Caco-2 (cell line): ENCODE measurements around the gene SNX5. TPM values are rescaled to one million over a fixed set of nuclear protein-coding genes. Genes with fewer than 3 reads are reported as not detected.
A peak's percentile ranks its signal among the peaks of the same experiment; 100 is the strongest.

Experiments used
- BruUV-seq: library from RNA; stranded (reverse); fragments of 400-500 nt; replicated peaks from 2 replicates; lab custom pipeline; 2021; lab: Mats Ljungman, UMichigan
- CTCF ChIA-PET: fragments of 300-600 bp; sonication (Branson Sonifier 250); formaldehyde crosslinking; loops from one replicate; lab custom pipeline; 2022; ENCODE audit warnings: antibody characterized with exemption; lab: Charles Lee
- POLR2A ChIA-PET: fragments of 300-600 bp; sonication (Branson Sonifier 250); formaldehyde crosslinking; loops from one replicate; lab custom pipeline; 2022; ENCODE audit warnings: antibody characterized with exemption; lab: Charles Lee
- DNase-seq, 2 experiments: peaks; one replicate each; pipeline versions ENCODE4 v3.0.0 to v3.0.0-alpha.2; 2020 to 2022
- H3K27me3 ChIP-seq: replicated peaks from 2 replicates; pipeline ENCODE4 v1.6.0; 2011; ENCODE audit warnings: low read length; ENCODE audit not compliant: control insufficient read depth, insufficient read depth
- H3K36me3 ChIP-seq: 2 replicates; pipeline ENCODE4 v1.5.1; 2011; ENCODE audit warnings: low read length; ENCODE audit not compliant: control insufficient read depth, insufficient read depth
- H3K4me1 ChIP-seq: fragments of 250-450 bp; sonication (Bioruptor Pico); 2 replicates; pipeline ENCODE4 v1.5.1; 2020; ENCODE audit warnings: mild to moderate bottlenecking
- H3K4me3 ChIP-seq: 2 replicates; pipeline ENCODE4 v1.5.1; 2011; ENCODE audit warnings: low read depth, mild to moderate bottlenecking, control low read depth, low read length
- H3K9me3 ChIP-seq: fragments of 250-450 bp; sonication (Bioruptor Pico); 2 replicates; pipeline ENCODE4 v1.5.1; 2020; ENCODE audit warnings: mild to moderate bottlenecking, moderate library complexity
- H3K27ac Mint-ChIP-seq: one replicate; pipeline ENCODE4 v1.8.0; 2022; ENCODE audit warnings: mixed read lengths; ENCODE audit not compliant: unreplicated experiment
- H3K27me3 Mint-ChIP-seq: one replicate; pipeline ENCODE4 v1.8.0; 2022; ENCODE audit warnings: mixed read lengths; ENCODE audit not compliant: insufficient read depth, unreplicated experiment
- H3K36me3 Mint-ChIP-seq: one replicate; pipeline ENCODE4 v1.8.0; 2022; ENCODE audit warnings: mild to moderate bottlenecking, mixed read lengths; ENCODE audit not compliant: insufficient read depth, unreplicated experiment
- H3K4me1 Mint-ChIP-seq: one replicate; pipeline ENCODE4 v1.8.0; 2022; ENCODE audit warnings: low read depth, mixed read lengths; ENCODE audit not compliant: unreplicated experiment
- H3K4me3 Mint-ChIP-seq: one replicate; pipeline ENCODE4 v1.8.0; 2022; ENCODE audit warnings: mild to moderate bottlenecking, moderate library complexity, mixed read lengths; ENCODE audit not compliant: unreplicated experiment
- H3K9me3 Mint-ChIP-seq: one replicate; pipeline ENCODE4 v1.8.0; 2022; ENCODE audit warnings: mixed read lengths; ENCODE audit not compliant: unreplicated experiment
- intact Hi-C: fragments of 100-400 bp; cut with micrococcal nuclease; formaldehyde crosslinking; loops from one replicate; pipeline ENCODE4 v1.10.0; 2022; ENCODE audit not compliant: unreplicated experiment
- total RNA-seq: library from RNA; stranded (reverse); gene quantifications from 2 replicates; pipeline ENCODE4 v1.2.3, GENCODE V29; 2022
- TF ChIP-seq, protein P1 (sequence below), 2 experiments: fragments of 200-600 bp in 1 of 2; IDR thresholded peaks; 1 replicate in 1 of 2; 2 replicates in 1 of 2; pipeline versions ENCODE4 v1.5.1 to v1.8.0; 2011 to 2022; ENCODE audit warnings: antibody characterized with exemption in 1 of 2, control low read depth in 1 of 2, inconsistent platforms in 1 of 2, low read depth in 1 of 2, low read length in 1 of 2, mild to moderate bottlenecking in 1 of 2, moderate library complexity in 1 of 2; ENCODE audit not compliant: insufficient read depth in 1 of 2, severe bottlenecking in 1 of 2, unreplicated experiment in 1 of 2

SNX5 gene
- total RNA-seq, 1 experiment from 2014 or later = 299 TPM

- TF ChIP-seq, protein P1, sequence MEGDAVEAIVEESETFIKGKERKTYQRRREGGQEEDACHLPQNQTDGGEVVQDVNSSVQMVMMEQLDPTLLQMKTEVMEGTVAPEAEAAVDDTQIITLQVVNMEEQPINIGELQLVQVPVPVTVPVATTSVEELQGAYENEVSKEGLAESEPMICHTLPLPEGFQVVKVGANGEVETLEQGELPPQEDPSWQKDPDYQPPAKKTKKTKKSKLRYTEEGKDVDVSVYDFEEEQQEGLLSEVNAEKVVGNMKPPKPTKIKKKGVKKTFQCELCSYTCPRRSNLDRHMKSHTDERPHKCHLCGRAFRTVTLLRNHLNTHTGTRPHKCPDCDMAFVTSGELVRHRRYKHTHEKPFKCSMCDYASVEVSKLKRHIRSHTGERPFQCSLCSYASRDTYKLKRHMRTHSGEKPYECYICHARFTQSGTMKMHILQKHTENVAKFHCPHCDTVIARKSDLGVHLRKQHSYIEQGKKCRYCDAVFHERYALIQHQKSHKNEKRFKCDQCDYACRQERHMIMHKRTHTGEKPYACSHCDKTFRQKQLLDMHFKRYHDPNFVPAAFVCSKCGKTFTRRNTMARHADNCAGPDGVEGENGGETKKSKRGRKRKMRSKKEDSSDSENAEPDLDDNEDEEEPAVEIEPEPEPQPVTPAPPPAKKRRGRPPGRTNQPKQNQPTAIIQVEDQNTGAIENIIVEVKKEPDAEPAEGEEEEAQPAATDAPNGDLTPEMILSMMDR (IDR thresholded peaks at IDR 0.05; ENCODE audit: insufficient read depth in 1 of 2, low read depth in 1 of 2, low read length in 1 of 2, severe bottlenecking in 1 of 2, unreplicated experiment in 1 of 2) = no peak
- POLR2A ChIA-PET = interaction anchor here (0.7 kb wide), 1 partner anchor 432 kb away, joined by 3 read pairs; the partner anchor contains the start of gene DSTN
- no peak overlapping the region for H3K4me3 ChIP-seq
- DNase-seq = peak; percentile 70 to 77
- peaks cover 6% of the 10 kb centered on the region for H3K36me3 Mint-ChIP-seq
- no TSS peak for BruUV-seq
- H3K9me3 ChIP-seq = no peaks in the 10 kb centered on the region
- H3K4me3 Mint-ChIP-seq = no peak overlapping the region
- H3K27me3 ChIP-seq = no peaks in the 10 kb centered on the region
- intact Hi-C loops = loop anchor here (2.0 to 5.0 kb wide), 3 partner anchors 17 to 276 kb away; no protein-coding TSS in a partner anchor
- no peaks in the 10 kb centered on the region for H3K9me3 Mint-ChIP-seq
- H3K27me3 Mint-ChIP-seq = no peaks in the 10 kb centered on the region
- H3K36me3 ChIP-seq = no peaks in the 10 kb centered on the region; the same call in 1 of the 2 replicates
- H3K27ac Mint-ChIP-seq = peak overlapping the region; percentile 76
- H3K4me1 ChIP-seq = peaks cover 40% of the 10 kb centered on the region
- H3K4me1 Mint-ChIP-seq = peaks cover 17% of the 10 kb centered on the region
- CTCF ChIA-PET = no interaction called here
Observed at GRCh38 chr20:18001131-18001921, 32.7 kb upstream of the SNX5 start.

GRCh38 chr20:17999566-17999965, 31.0 kb upstream of the SNX5 start:
- intact Hi-C loops = loop anchor here (5.0 to 10.0 kb wide), 3 partner anchors 42 to 315 kb away; partner anchors contain the start of gene RRBP1
- no TSS peak for BruUV-seq
- DNase-seq = no peak

DNA sequence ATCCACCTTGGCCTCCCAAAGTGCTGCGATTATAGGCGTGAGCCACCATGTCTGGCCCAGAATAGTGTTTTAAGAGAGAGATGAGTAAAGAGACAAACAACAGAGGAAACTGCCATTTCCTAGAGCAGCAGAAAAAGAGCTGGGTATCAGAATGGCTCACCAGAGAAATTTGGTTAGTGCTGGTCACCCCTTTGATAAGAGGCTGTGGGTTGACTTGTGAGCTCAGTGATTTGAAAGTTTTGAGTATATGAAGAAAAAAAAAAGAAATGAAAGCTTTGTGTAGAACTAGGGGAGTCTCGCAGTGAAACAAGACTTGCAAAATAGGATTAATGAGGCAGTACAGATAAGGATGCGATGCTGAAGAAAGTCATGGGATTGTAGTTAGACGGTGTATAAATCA, 29.9 kb upstream of the SNX5 start:
- H3K9me3 ChIP-seq = no peaks in the 10 kb centered on the region
- no peak for DNase-seq
- no peak overlapping the region for H3K4me3 ChIP-seq
- H3K4me1 ChIP-seq = peaks cover 14% of the 10 kb centered on the region
- peaks cover 6% of the 10 kb centered on the region for H3K36me3 Mint-ChIP-seq
- H3K9me3 Mint-ChIP-seq = no peaks in the 10 kb centered on the region
- ChIA-PET POLR2A (no interaction called here), CTCF (interaction anchor here (0.9 kb wide), 1 partner anchor 321 kb away, joined by 3 read pairs; no protein-coding TSS in a partner anchor)
- H3K4me3 Mint-ChIP-seq = no peak overlapping the region
- TF ChIP-seq, protein P1 (IDR thresholded peaks at IDR 0.05; ENCODE audit: insufficient read depth in 1 of 2, low read depth in 1 of 2, low read length in 1 of 2, severe bottlenecking in 1 of 2, unreplicated experiment in 1 of 2) = no peak
- H3K27me3 ChIP-seq = no peaks in the 10 kb centered on the region
- no peak overlapping the region for H3K27ac Mint-ChIP-seq
- H3K36me3 ChIP-seq = no peaks in the 10 kb centered on the region
- BruUV-seq = no TSS peak
- H3K4me1 Mint-ChIP-seq = peaks cover 17% of the 10 kb centered on the region
- intact Hi-C loops = loop anchor here (5.0 to 10.0 kb wide), 3 partner anchors 41 to 314 kb away; partner anchors contain the start of gene RRBP1
- no peaks in the 10 kb centered on the region for H3K27me3 Mint-ChIP-seq

More at GRCh38 chr20:17999566-17999965, 31.0 kb upstream of the SNX5 start:
- Histone ChIP-seq H3K4me3 (no peak overlapping the region), H3K4me1 (peaks cover 24% of the 10 kb centered on the region), H3K9me3 (no peaks in the 10 kb centered on the region), H3K27me3 (no peaks in the 10 kb centered on the region), H3K36me3 (no peaks in the 10 kb centered on the region; the same call in 1 of the 2 replicates)
- Mint-ChIP-seq H3K27ac (no peak overlapping the region), H3K9me3 (no peaks in the 10 kb centered on the region), H3K36me3 (peaks cover 12% of the 10 kb centered on the region), H3K4me1 (peaks cover 17% of the 10 kb centered on the region), H3K4me3 (no peak overlapping the region), H3K27me3 (no peaks in the 10 kb centered on the region)
- POLR2A ChIA-PET = interaction anchor here (0.6 kb wide), 1 partner anchor 35 kb away, joined by 3 read pairs; no protein-coding TSS in a partner anchor
- TF ChIP-seq, protein P1 (IDR thresholded peaks at IDR 0.05; ENCODE audit: insufficient read depth in 1 of 2, low read depth in 1 of 2, low read length in 1 of 2, severe bottlenecking in 1 of 2, unreplicated experiment in 1 of 2) = no peak
- CTCF ChIA-PET = no interaction called here
